ENCODE measurements around the gene PKD1L1. TPM values are rescaled to one million over a fixed set of nuclear protein-coding genes. Genes with fewer than 3 reads are reported as not detected.

Gene PKD1L1
- total and polyA plus RNA-seq, 11 donors = 1.1 to 3.7 (median 2.3) TPM

- WGBS, 4 donors = 64 to 71% (median 70%) methylated on average over 5 of the region's 5 CpGs
- Histone ChIP-seq H3K36me3 (no peaks in the 10 kb centered on the region), H3K27ac (no peak overlapping the region), H3K4me1 (peaks cover 0 to 2% (median 0%) of the 10 kb centered on the region in 12 donors), H3K9me3 (no peaks in the 10 kb centered on the region), H3K27me3 (no peaks in the 10 kb centered on the region), H3K4me3 (no peak overlapping the region)
- DNase-seq (no peak), ATAC-seq (no peak)
- TF ChIP-seq POLR2A (IDR thresholded peaks at IDR 0.05) = no peak
- TF ChIP-seq CTCF (IDR thresholded peaks at IDR 0.05) = no peak
- intact Hi-C loops (cut with DNase I) = no loop called here
Observed at GRCh38 chr7:47751043-47751442, 197.2 kb downstream of the PKD1L1 start.

- ATAC-seq (no peak), DNase-seq (no peak)
- H3K4me3 ChIP-seq = no peak overlapping the region
- TF ChIP-seq POLR2A (IDR thresholded peaks at IDR 0.05) (no peak), CTCF (IDR thresholded peaks at IDR 0.05) (no peak)
- no peaks in the 10 kb centered on the region for H3K36me3 ChIP-seq
- peaks cover 0 to 6% (median 0%) of the 10 kb centered on the region in 12 donors for H3K4me1 ChIP-seq
- H3K27ac ChIP-seq = no peak overlapping the region
- WGBS, 4 donors = 72 to 83% (median 75%) methylated on average over 7 of the region's 7 CpGs
- H3K27me3 ChIP-seq = no peaks in the 10 kb centered on the region
- intact Hi-C loops (cut with DNase I) = no loop called here
- H3K9me3 ChIP-seq = no peaks in the 10 kb centered on the region
Observed at GRCh38 chr7:47748041-47748440, 200.2 kb downstream of the PKD1L1 start.

- H3K27me3 ChIP-seq = no peaks in the 10 kb centered on the region
- H3K9me3 ChIP-seq = no peaks in the 10 kb centered on the region
- H3K36me3 ChIP-seq = no peaks in the 10 kb centered on the region
- TF ChIP-seq POLR2A (IDR thresholded peaks at IDR 0.05) (no peak), CTCF (IDR thresholded peaks at IDR 0.05) (no peak)
- ATAC-seq (no peak), DNase-seq (no peak)
- no peak overlapping the region for H3K27ac ChIP-seq
- intact Hi-C loops (cut with DNase I) = no loop called here
- 70 to 92% (median 81%) methylated on average over 6 of the region's 6 CpGs for WGBS, 4 donors
- no peak overlapping the region for H3K4me3 ChIP-seq
- peaks cover 0 to 6% (median 0%) of the 10 kb centered on the region in 12 donors for H3K4me1 ChIP-seq
Observed at GRCh38 chr7:47747160-47747559, 201.1 kb downstream of the PKD1L1 start.

GRCh38 chr7:47746468-47746867 is 201.8 kb downstream of the PKD1L1 start:
- no peak overlapping the region for H3K27ac ChIP-seq
- DNase-seq (no peak), ATAC-seq (no peak)
- TF ChIP-seq CTCF (IDR thresholded peaks at IDR 0.05) (no peak), POLR2A (IDR thresholded peaks at IDR 0.05) (no peak)
- H3K4me3 ChIP-seq = no peak overlapping the region
- intact Hi-C loops (cut with DNase I) = no loop called here
- peaks cover 0 to 6% (median 0%) of the 10 kb centered on the region in 12 donors for H3K4me1 ChIP-seq
- no peaks in the 10 kb centered on the region for H3K27me3 ChIP-seq
- 72 to 95% (median 83%) methylated on average over 3 to 4 of the region's 4 CpGs for WGBS, 4 donors
- H3K36me3 ChIP-seq = no peaks in the 10 kb centered on the region
- no peaks in the 10 kb centered on the region for H3K9me3 ChIP-seq

All from heart left ventricle (tissue), 16 donors.